LNCAP (cell line): ENCODE results near the gene SMPD2.

Experiments
- TF ChIP-seq, protein P1 (sequence below): fragments of 450-650 bp; IDR thresholded peaks from 2 replicates; pipeline ENCODE4 v1.5.1; 2017; ENCODE audit warnings: mild to moderate bottlenecking

SMPD2 gene

DNA sequence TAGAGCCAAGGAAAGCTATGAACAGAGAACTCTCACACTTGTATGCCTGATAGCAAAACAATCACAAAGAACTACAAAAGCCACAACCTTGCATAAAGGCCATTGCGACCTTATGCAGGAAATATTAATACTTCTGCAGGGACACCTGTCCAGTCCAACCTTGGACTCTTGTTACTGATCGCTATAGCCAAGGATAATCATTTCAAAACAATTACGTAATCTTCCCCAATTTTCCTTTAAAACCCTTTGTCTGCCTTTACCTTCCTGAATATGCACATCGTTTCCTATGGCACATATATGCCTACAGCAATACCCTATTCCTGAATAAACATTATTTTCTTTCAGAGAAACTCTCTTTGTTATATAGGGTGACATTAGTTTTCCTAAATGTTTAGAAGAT, 22.9 kb upstream of the SMPD2 start:
- TF ChIP-seq, protein P1, sequence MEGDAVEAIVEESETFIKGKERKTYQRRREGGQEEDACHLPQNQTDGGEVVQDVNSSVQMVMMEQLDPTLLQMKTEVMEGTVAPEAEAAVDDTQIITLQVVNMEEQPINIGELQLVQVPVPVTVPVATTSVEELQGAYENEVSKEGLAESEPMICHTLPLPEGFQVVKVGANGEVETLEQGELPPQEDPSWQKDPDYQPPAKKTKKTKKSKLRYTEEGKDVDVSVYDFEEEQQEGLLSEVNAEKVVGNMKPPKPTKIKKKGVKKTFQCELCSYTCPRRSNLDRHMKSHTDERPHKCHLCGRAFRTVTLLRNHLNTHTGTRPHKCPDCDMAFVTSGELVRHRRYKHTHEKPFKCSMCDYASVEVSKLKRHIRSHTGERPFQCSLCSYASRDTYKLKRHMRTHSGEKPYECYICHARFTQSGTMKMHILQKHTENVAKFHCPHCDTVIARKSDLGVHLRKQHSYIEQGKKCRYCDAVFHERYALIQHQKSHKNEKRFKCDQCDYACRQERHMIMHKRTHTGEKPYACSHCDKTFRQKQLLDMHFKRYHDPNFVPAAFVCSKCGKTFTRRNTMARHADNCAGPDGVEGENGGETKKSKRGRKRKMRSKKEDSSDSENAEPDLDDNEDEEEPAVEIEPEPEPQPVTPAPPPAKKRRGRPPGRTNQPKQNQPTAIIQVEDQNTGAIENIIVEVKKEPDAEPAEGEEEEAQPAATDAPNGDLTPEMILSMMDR = no peak

DNA sequence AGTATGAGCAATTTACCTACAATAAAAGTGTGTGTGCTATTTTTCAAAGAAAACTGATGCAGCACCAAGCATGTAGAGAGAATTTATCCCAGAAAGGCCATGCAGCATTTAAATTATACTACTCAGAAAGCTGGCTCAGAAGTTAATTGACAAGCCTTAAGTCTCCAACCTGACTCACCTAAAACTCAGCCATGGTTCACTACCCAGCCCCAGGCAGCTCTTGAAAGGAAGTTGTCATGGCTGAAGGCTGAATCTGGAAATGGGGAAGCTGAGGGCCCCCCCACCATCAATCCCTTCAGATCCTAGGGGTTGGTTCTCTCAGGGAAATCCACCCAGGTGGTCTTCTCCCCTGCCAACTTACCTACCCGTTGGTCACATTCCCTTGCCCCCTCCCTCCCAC, 19.8 kb upstream of the SMPD2 start:
- TF ChIP-seq, protein P1 = no peak

DNA sequence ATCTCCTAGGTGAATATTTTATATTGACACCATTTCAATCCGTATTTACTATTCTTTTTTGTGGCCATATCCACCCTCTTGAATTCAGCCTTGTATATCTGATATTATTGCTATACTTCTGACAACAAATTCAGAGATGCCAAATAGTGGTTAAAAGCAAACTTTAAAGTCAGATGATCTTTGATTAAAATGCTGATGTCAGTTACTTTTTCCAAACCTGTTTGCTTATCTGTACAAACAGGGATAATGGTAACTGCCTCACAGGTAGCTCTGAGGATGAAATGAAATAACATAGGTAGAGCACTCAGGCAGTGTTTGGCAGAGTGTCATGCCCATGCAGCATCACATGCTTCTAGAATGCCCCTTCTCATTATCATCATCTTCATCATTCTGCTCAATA, 19.3 kb upstream of the SMPD2 start:
- TF ChIP-seq, protein P1 = no peak

DNA sequence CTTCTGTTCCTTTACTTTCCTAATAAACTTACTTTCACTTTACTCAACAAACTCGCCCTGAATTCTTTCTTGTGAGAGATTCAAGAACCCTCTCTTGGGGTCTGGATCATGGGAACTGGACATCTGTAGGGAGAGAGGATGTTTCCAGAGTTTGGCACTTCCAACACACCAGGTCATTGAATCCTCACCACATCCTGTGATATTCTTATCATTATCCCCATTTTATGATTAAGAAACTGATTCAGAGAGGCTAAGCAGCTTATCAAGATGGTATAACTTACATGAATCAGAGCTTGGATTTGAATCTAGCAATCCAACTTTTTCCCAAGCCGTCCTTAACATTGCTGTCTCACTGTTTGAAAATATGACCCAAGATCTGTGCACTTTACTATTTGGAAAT, 15.6 kb upstream of the SMPD2 start:
- TF ChIP-seq, protein P1 = no peak

DNA sequence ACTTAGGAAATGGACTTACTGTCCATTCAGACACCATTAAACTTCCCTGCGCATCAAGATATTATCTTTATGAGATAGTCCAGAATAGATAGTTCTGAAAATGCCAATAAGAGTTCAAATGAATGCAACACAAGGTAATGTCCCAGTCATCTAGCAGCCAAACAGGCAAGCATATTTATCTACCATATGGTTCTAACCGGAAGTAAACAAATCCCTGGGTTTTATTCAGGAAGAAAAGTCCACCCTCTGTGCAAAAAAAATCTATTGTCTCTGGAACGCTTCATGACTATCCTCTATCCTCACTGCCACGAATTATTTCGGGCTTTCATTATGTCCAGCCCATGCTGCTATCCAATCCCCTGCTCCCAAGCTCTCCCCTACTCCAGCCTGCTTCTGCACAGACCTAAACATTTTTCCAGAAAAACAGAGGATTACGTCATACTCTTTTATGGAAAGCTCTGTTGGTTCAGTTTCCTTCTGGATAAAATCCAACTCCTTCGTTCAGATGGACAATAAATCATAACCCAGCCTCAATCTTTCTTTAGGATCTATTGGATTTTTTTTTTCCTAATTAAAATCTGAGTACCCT, 11.5 kb upstream of the SMPD2 start:
- TF ChIP-seq, protein P1 = no peak

DNA sequence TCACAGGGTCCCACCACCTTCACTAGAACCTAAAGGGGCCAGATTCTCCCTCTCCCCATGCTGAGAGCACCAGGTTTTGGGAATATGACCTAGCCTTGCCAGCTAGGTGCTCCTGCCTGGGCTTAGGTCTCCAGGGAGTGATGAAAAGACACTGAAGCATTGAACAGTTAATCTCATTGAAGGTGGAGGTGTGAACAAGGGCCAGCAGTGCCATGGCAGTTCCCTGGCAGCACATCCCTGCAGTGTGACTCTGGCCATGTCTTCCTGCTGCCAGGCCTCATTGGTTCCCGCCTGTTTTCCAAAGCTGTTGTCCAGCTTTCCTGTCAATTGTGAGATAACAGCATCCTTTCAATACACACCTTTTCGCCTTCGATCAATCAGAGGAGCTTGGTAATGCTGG, 11.0 kb upstream of the SMPD2 start:
- TF ChIP-seq, protein P1 = no peak

DNA sequence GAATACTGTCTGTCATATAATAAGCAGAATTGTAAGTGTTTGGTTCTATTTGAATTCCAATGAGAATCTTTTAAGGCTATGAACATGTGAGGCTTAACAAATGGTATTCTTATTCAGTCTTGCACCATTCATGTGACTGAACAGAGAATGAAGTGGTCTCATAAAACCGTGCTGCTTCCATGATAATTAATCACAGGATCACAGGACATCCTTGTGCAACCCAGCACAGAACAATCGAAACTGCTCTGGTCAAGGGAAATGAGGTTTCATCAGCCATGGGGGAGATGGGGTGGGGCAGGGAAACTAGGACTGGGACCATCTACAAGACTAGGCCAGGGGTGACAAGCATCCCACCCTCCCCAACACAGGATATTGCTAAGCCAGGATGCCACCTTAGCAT, 6.1 kb upstream of the SMPD2 start:
- TF ChIP-seq, protein P1 = no peak

DNA sequence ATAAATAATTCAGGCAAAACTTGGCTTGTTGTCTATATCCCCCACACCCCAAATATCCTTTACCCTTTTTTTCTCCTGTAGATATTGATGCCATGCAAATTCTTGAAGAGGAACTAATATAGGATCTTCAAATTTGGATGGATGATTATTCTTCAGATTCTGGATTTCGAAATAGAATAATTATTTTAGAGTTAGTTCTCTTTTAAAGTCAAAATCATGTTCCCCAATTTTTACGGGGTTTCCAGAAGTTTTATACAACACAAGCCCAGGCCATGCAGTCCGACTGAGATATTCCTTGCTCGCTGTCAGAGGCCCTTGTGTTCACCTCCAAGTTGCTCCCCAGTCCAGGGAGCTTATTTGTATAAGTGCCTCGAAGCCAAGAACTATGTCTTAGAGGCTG, 4.5 kb upstream of the SMPD2 start:
- TF ChIP-seq, protein P1 = no peak
